Measurements from ENCODE around the gene IL23R.

Gene IL23R

GRCh38 chr1:67150931-67151330, 15.3 kb upstream of the IL23R start:
- Histone ChIP-seq H3K36me3 (ENCODE audit: insufficient read depth, low read depth, low read length) (no peaks in the 10 kb centered on the region), H3K27ac (ENCODE audit: low read length) (no peak overlapping the region), H3K9me3 (ENCODE audit: insufficient read depth, low read depth, low read length) (no peaks in the 10 kb centered on the region), H3K4me3 (ENCODE audit: low read length) (no peak overlapping the region), H3K4me1 (ENCODE audit: insufficient read depth, low read length) (no peaks in the 10 kb centered on the region), H3K27me3 (ENCODE audit: insufficient read depth, low read length) (no peaks in the 10 kb centered on the region), H3K9ac (ENCODE audit: low read depth, low read length) (no peak overlapping the region)

- Histone ChIP-seq H3K27me3 (ENCODE audit: insufficient read depth, low read length) (no peaks in the 10 kb centered on the region), H3K4me1 (ENCODE audit: insufficient read depth, low read length) (no peaks in the 10 kb centered on the region), H3K9me3 (ENCODE audit: insufficient read depth, low read depth, low read length) (no peaks in the 10 kb centered on the region), H3K27ac (ENCODE audit: low read length) (no peak overlapping the region), H3K36me3 (ENCODE audit: insufficient read depth, low read depth, low read length) (no peaks in the 10 kb centered on the region), H3K9ac (ENCODE audit: low read depth, low read length) (no peak overlapping the region), H3K4me3 (ENCODE audit: low read length) (no peak overlapping the region)
Observed at GRCh38 chr1:67158401-67158800, 7.9 kb upstream of the IL23R start.

- Histone ChIP-seq H3K27ac (ENCODE audit: low read length) (no peak overlapping the region), H3K9me3 (ENCODE audit: insufficient read depth, low read depth, low read length) (no peaks in the 10 kb centered on the region), H3K9ac (ENCODE audit: low read depth, low read length) (no peak overlapping the region), H3K4me3 (ENCODE audit: low read length) (no peak overlapping the region), H3K4me1 (ENCODE audit: insufficient read depth, low read length) (no peaks in the 10 kb centered on the region), H3K36me3 (ENCODE audit: insufficient read depth, low read depth, low read length) (no peaks in the 10 kb centered on the region), H3K27me3 (ENCODE audit: insufficient read depth, low read length) (no peaks in the 10 kb centered on the region)
Observed at GRCh38 chr1:67159233-67159632, 7.0 kb upstream of the IL23R start.

GRCh38 chr1:67162954-67163353, 3.3 kb upstream of the IL23R start:
- no peaks in the 10 kb centered on the region for H3K27me3 ChIP-seq (ENCODE audit: insufficient read depth, low read length)
- H3K4me3 ChIP-seq (ENCODE audit: low read length), result no peak overlapping the region
- no peaks in the 10 kb centered on the region for H3K4me1 ChIP-seq (ENCODE audit: insufficient read depth, low read length)
- H3K36me3 ChIP-seq (ENCODE audit: insufficient read depth, low read depth, low read length), result no peaks in the 10 kb centered on the region
- no peak overlapping the region for H3K27ac ChIP-seq (ENCODE audit: low read length)
- no peaks in the 10 kb centered on the region for H3K9me3 ChIP-seq (ENCODE audit: insufficient read depth, low read depth, low read length)
- no peak overlapping the region for H3K9ac ChIP-seq (ENCODE audit: low read depth, low read length)

- Histone ChIP-seq H3K27ac (ENCODE audit: low read length) (no peak overlapping the region), H3K4me1 (ENCODE audit: insufficient read depth, low read length) (no peaks in the 10 kb centered on the region), H3K4me3 (ENCODE audit: low read length) (no peak overlapping the region), H3K27me3 (ENCODE audit: insufficient read depth, low read length) (no peaks in the 10 kb centered on the region), H3K36me3 (ENCODE audit: insufficient read depth, low read depth, low read length) (no peaks in the 10 kb centered on the region), H3K9ac (ENCODE audit: low read depth, low read length) (no peak overlapping the region), H3K9me3 (ENCODE audit: insufficient read depth, low read depth, low read length) (no peaks in the 10 kb centered on the region)
Observed at GRCh38 chr1:67165468-67166041, 699 bp upstream of the IL23R start.

GRCh38 chr1:67169496-67169895, 3.2 kb downstream of the IL23R start:
- Histone ChIP-seq H3K27me3 (ENCODE audit: insufficient read depth, low read length) (no peaks in the 10 kb centered on the region), H3K4me3 (ENCODE audit: low read length) (no peak overlapping the region), H3K36me3 (ENCODE audit: insufficient read depth, low read depth, low read length) (no peaks in the 10 kb centered on the region), H3K9me3 (ENCODE audit: insufficient read depth, low read depth, low read length) (no peaks in the 10 kb centered on the region), H3K27ac (ENCODE audit: low read length) (no peak overlapping the region), H3K4me1 (ENCODE audit: insufficient read depth, low read length) (no peaks in the 10 kb centered on the region), H3K9ac (ENCODE audit: low read depth, low read length) (no peak overlapping the region)

- H3K27me3 ChIP-seq (ENCODE audit: insufficient read depth, low read length), result no peaks in the 10 kb centered on the region
- no peaks in the 10 kb centered on the region for H3K4me1 ChIP-seq (ENCODE audit: insufficient read depth, low read length)
- H3K27ac ChIP-seq (ENCODE audit: low read length), result no peak overlapping the region
- no peaks in the 10 kb centered on the region for H3K9me3 ChIP-seq (ENCODE audit: insufficient read depth, low read depth, low read length)
- H3K9ac ChIP-seq (ENCODE audit: low read depth, low read length), result no peak overlapping the region
- H3K36me3 ChIP-seq (ENCODE audit: insufficient read depth, low read depth, low read length), result no peaks in the 10 kb centered on the region
- no peak overlapping the region for H3K4me3 ChIP-seq (ENCODE audit: low read length)
Observed at GRCh38 chr1:67169932-67170331, 3.7 kb downstream of the IL23R start.

GRCh38 chr1:67170751-67171573, 4.7 kb downstream of the IL23R start:
- Histone ChIP-seq H3K9ac (ENCODE audit: low read depth, low read length) (no peak overlapping the region), H3K4me3 (ENCODE audit: low read length) (no peak overlapping the region), H3K36me3 (ENCODE audit: insufficient read depth, low read depth, low read length) (no peaks in the 10 kb centered on the region), H3K27ac (ENCODE audit: low read length) (no peak overlapping the region), H3K4me1 (ENCODE audit: insufficient read depth, low read length) (no peaks in the 10 kb centered on the region), H3K9me3 (ENCODE audit: insufficient read depth, low read depth, low read length) (no peaks in the 10 kb centered on the region), H3K27me3 (ENCODE audit: insufficient read depth, low read length) (no peaks in the 10 kb centered on the region)

GRCh38 chr1:67171574-67171955, 5.3 kb downstream of the IL23R start:
- Histone ChIP-seq H3K4me1 (ENCODE audit: insufficient read depth, low read length) (no peaks in the 10 kb centered on the region), H3K36me3 (ENCODE audit: insufficient read depth, low read depth, low read length) (no peaks in the 10 kb centered on the region), H3K4me3 (ENCODE audit: low read length) (no peak overlapping the region), H3K27ac (ENCODE audit: low read length) (no peak overlapping the region), H3K9ac (ENCODE audit: low read depth, low read length) (no peak overlapping the region), H3K9me3 (ENCODE audit: insufficient read depth, low read depth, low read length) (no peaks in the 10 kb centered on the region), H3K27me3 (ENCODE audit: insufficient read depth, low read length) (no peaks in the 10 kb centered on the region)

GRCh38 chr1:67171978-67172377, 5.7 kb downstream of the IL23R start:
- H3K4me1 ChIP-seq (ENCODE audit: insufficient read depth, low read length), result no peaks in the 10 kb centered on the region
- H3K9me3 ChIP-seq (ENCODE audit: insufficient read depth, low read depth, low read length), result no peaks in the 10 kb centered on the region
- H3K36me3 ChIP-seq (ENCODE audit: insufficient read depth, low read depth, low read length), result no peaks in the 10 kb centered on the region
- H3K4me3 ChIP-seq (ENCODE audit: low read length), result no peak overlapping the region
- H3K27ac ChIP-seq (ENCODE audit: low read length), result no peak overlapping the region
- H3K9ac ChIP-seq (ENCODE audit: low read depth, low read length), result no peak overlapping the region
- no peaks in the 10 kb centered on the region for H3K27me3 ChIP-seq (ENCODE audit: insufficient read depth, low read length)

- no peak overlapping the region for H3K4me3 ChIP-seq (ENCODE audit: low read length)
- no peaks in the 10 kb centered on the region for H3K27me3 ChIP-seq (ENCODE audit: insufficient read depth, low read length)
- no peaks in the 10 kb centered on the region for H3K9me3 ChIP-seq (ENCODE audit: insufficient read depth, low read depth, low read length)
- no peaks in the 10 kb centered on the region for H3K4me1 ChIP-seq (ENCODE audit: insufficient read depth, low read length)
- H3K36me3 ChIP-seq (ENCODE audit: insufficient read depth, low read depth, low read length), result no peaks in the 10 kb centered on the region
- no peak overlapping the region for H3K27ac ChIP-seq (ENCODE audit: low read length)
- H3K9ac ChIP-seq (ENCODE audit: low read depth, low read length), result no peak overlapping the region
Observed at GRCh38 chr1:67173988-67174387, 7.7 kb downstream of the IL23R start.

GRCh38 chr1:67174716-67175284, 8.5 kb downstream of the IL23R start:
- no peak overlapping the region for H3K27ac ChIP-seq (ENCODE audit: low read length)
- no peak overlapping the region for H3K4me3 ChIP-seq (ENCODE audit: low read length)
- H3K36me3 ChIP-seq (ENCODE audit: insufficient read depth, low read depth, low read length), result no peaks in the 10 kb centered on the region
- no peaks in the 10 kb centered on the region for H3K9me3 ChIP-seq (ENCODE audit: insufficient read depth, low read depth, low read length)
- H3K27me3 ChIP-seq (ENCODE audit: insufficient read depth, low read length), result no peaks in the 10 kb centered on the region
- H3K4me1 ChIP-seq (ENCODE audit: insufficient read depth, low read length), result no peaks in the 10 kb centered on the region
- H3K9ac ChIP-seq (ENCODE audit: low read depth, low read length), result no peak overlapping the region
